SK-N-MC (cell line): Measurements from ENCODE around the gene LCE3E.
"Not testable (repeated sequence)": the region's sequence is repeated elsewhere in the genome, so short reads cannot be mapped to it uniquely, and the experiment has no call there.

Experiments
- EZH2 ChIP-seq: fragments of 200-600 bp; sonication (generic); IDR thresholded peaks from one replicate; pipeline ENCODE4 v1.6.1; 2017; ENCODE audit warnings: antibody characterized with exemption
- POLR2AphosphoS5 ChIP-seq: IDR thresholded peaks from 2 replicates; pipeline ENCODE4 v1.6.1; 2012; ENCODE audit warnings: mild to moderate bottlenecking, low read depth, low read length, borderline replicate concordance

GRCh38 chr1:152548358-152548757 is 18.2 kb downstream of the LCE3E start:
- not testable (repeated sequence) for TF ChIP-seq EZH2, POLR2AphosphoS5
